H1 (cell line): Measurements from ENCODE around the gene WDR59. TPM values are rescaled to one million over a fixed set of nuclear protein-coding genes. Genes with fewer than 3 reads are reported as not detected.

Experiments
- MAFK ChIP-seq: IDR thresholded peaks from 2 replicates; pipeline ENCODE4 v1.6.1; 2012; ENCODE audit warnings: low read depth, mild to moderate bottlenecking, improper control_type of control experiment, low read length
- SRF ChIP-seq: IDR thresholded peaks from 2 replicates; pipeline ENCODE4 v1.6.1; 2011; ENCODE audit warnings: mild to moderate bottlenecking, low read depth, low read length, moderate library complexity
- polyA plus RNA-seq, 7 experiments: library from polyadenylated mRNA; depleted of rRNA in 3 of 7; stranded (reverse) in 5 of 7; unstranded in 2 of 7; fragments of >200 nt in 5 of 7; fragments of 200-250 nt in 2 of 7; gene quantifications; 1 replicate in 5 of 7; 2 replicates in 1 of 7; 4 replicates in 1 of 7; pipeline versions ENCODE4 v1.2.1 to v1.2.3, GENCODE V29; 2011 to 2013; ENCODE audit warnings: missing spikeins in 2 of 7, mixed read lengths in 2 of 7
- total RNA-seq: library from RNA; stranded (reverse); fragmentation: NEBNext Ultra II Directional; extraction: Animal tissue kit (Norgen Biotek cat#: 25700); gene quantifications from 2 replicates; pipeline ENCODE4 v1.2.1, GENCODE V29; 2021
- TF ChIP-seq, protein P1 (sequence below): fragments of 300-600 bp; sonication (generic); IDR thresholded peaks from 2 replicates; pipeline ENCODE4 v1.7.1; 2012; ENCODE audit warnings: low read length, moderate library complexity, mild to moderate bottlenecking, inconsistent platforms; ENCODE audit not compliant: insufficient replicate concordance

The WDR59 gene
- total and polyA plus RNA-seq, 2 of the 8 experiments (the other 6 are each of a cell fraction or from before 2014, with no cell fraction given) = 84.2 to 124 TPM

DNA sequence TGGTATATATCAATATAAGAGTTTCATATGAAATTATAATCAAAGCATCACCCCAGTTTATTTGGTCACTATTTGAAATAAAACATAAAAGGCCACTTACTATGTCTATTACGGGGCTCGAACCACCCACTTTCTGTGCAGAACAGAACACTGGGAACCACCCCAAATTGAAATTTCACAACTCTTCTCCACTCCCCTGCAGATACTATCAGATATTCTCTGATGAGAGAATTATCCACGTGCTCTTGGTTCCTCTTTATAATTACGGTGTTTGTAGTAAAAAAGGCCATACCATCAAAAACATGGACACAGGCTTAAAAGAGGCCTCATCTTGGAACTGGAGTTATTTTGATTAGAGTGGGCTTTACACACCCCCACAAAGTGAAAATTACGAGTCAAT is 82.8 kb downstream of the WDR59 start (continued):
- TF ChIP-seq, protein P1, sequence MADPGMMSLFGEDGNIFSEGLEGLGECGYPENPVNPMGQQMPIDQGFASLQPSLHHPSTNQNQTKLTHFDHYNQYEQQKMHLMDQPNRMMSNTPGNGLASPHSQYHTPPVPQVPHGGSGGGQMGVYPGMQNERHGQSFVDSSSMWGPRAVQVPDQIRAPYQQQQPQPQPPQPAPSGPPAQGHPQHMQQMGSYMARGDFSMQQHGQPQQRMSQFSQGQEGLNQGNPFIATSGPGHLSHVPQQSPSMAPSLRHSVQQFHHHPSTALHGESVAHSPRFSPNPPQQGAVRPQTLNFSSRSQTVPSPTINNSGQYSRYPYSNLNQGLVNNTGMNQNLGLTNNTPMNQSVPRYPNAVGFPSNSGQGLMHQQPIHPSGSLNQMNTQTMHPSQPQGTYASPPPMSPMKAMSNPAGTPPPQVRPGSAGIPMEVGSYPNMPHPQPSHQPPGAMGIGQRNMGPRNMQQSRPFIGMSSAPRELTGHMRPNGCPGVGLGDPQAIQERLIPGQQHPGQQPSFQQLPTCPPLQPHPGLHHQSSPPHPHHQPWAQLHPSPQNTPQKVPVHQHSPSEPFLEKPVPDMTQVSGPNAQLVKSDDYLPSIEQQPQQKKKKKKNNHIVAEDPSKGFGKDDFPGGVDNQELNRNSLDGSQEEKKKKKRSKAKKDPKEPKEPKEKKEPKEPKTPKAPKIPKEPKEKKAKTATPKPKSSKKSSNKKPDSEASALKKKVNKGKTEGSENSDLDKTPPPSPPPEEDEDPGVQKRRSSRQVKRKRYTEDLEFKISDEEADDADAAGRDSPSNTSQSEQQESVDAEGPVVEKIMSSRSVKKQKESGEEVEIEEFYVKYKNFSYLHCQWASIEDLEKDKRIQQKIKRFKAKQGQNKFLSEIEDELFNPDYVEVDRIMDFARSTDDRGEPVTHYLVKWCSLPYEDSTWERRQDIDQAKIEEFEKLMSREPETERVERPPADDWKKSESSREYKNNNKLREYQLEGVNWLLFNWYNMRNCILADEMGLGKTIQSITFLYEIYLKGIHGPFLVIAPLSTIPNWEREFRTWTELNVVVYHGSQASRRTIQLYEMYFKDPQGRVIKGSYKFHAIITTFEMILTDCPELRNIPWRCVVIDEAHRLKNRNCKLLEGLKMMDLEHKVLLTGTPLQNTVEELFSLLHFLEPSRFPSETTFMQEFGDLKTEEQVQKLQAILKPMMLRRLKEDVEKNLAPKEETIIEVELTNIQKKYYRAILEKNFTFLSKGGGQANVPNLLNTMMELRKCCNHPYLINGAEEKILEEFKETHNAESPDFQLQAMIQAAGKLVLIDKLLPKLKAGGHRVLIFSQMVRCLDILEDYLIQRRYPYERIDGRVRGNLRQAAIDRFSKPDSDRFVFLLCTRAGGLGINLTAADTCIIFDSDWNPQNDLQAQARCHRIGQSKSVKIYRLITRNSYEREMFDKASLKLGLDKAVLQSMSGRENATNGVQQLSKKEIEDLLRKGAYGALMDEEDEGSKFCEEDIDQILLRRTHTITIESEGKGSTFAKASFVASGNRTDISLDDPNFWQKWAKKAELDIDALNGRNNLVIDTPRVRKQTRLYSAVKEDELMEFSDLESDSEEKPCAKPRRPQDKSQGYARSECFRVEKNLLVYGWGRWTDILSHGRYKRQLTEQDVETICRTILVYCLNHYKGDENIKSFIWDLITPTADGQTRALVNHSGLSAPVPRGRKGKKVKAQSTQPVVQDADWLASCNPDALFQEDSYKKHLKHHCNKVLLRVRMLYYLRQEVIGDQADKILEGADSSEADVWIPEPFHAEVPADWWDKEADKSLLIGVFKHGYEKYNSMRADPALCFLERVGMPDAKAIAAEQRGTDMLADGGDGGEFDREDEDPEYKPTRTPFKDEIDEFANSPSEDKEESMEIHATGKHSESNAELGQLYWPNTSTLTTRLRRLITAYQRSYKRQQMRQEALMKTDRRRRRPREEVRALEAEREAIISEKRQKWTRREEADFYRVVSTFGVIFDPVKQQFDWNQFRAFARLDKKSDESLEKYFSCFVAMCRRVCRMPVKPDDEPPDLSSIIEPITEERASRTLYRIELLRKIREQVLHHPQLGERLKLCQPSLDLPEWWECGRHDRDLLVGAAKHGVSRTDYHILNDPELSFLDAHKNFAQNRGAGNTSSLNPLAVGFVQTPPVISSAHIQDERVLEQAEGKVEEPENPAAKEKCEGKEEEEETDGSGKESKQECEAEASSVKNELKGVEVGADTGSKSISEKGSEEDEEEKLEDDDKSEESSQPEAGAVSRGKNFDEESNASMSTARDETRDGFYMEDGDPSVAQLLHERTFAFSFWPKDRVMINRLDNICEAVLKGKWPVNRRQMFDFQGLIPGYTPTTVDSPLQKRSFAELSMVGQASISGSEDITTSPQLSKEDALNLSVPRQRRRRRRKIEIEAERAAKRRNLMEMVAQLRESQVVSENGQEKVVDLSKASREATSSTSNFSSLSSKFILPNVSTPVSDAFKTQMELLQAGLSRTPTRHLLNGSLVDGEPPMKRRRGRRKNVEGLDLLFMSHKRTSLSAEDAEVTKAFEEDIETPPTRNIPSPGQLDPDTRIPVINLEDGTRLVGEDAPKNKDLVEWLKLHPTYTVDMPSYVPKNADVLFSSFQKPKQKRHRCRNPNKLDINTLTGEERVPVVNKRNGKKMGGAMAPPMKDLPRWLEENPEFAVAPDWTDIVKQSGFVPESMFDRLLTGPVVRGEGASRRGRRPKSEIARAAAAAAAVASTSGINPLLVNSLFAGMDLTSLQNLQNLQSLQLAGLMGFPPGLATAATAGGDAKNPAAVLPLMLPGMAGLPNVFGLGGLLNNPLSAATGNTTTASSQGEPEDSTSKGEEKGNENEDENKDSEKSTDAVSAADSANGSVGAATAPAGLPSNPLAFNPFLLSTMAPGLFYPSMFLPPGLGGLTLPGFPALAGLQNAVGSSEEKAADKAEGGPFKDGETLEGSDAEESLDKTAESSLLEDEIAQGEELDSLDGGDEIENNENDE = no peak
- TF ChIP-seq SRF = no peak
- no peak for TF ChIP-seq MAFK
- TF ChIP-seq, all 59 proteins: peak for 0
